H1 (cell line): ENCODE measurements around the gene IQGAP1. TPM values are rescaled to one million over a fixed set of nuclear protein-coding genes. Genes with fewer than 3 reads are reported as not detected.

Source experiments
- CTCF ChIA-PET: fragments of 300-600 bp; sonication (Branson Sonifier 250); formaldehyde crosslinking; loops from one replicate; lab custom pipeline; 2021; ENCODE audit not compliant: partially characterized antibody; lab: Charles Lee
- POLR2A ChIA-PET: fragments of 300-600 bp; sonication (Branson Sonifier 250); formaldehyde crosslinking; loops from one replicate; lab custom pipeline; 2021; ENCODE audit warnings: inconsistent platforms; ENCODE audit not compliant: partially characterized antibody; lab: Charles Lee
- DNase-seq, 2 experiments: peaks; one replicate each; pipeline versions ENCODE4 v3.0.0 to v3.0.0-alpha.2; 2010 to 2022; ENCODE audit warnings: low spot score in 2 of 2, low read depth in 1 of 2, mixed read lengths in 1 of 2
- FAIRE-seq: peaks from 2 replicates; lab custom pipeline; 2011; peaks lifted over from hg19 to GRCh38; lab: Jason Lieb, UNC
- H2AFZ ChIP-seq: 2 replicates; pipeline ENCODE4 v1.8.1; 2012; ENCODE audit warnings: low read length, inconsistent platforms
- H2AK5ac ChIP-seq: 2 replicates; pipeline ENCODE4 v1.6.1; 2013; ENCODE audit warnings: low read depth, low read length
- H2BK120ac ChIP-seq: replicated peaks from 2 replicates; pipeline ENCODE3; 2013; ENCODE audit warnings: low read depth, low read length, inconsistent platforms
- H2BK12ac ChIP-seq: 2 replicates; pipeline ENCODE4 v1.6.1; 2013; ENCODE audit warnings: low read depth, low read length
- H2BK15ac ChIP-seq: 2 replicates; pipeline ENCODE4 v1.6.1; 2013; ENCODE audit warnings: low read length
- H2BK20ac ChIP-seq: 2 replicates; pipeline ENCODE4 v1.6.1; 2013; ENCODE audit warnings: low read length
- H2BK5ac ChIP-seq: 2 replicates; pipeline ENCODE4 v1.6.1; 2013; ENCODE audit warnings: low read depth, low read length
- H3K14ac ChIP-seq: 2 replicates; pipeline ENCODE4 v1.6.1; 2013; ENCODE audit warnings: inconsistent platforms; ENCODE audit not compliant: insufficient read length
- H3K18ac ChIP-seq: 2 replicates; pipeline ENCODE4 v1.6.1; 2013; ENCODE audit warnings: low read length; ENCODE audit errors: extremely low read depth
- H3K23ac ChIP-seq: 2 replicates; pipeline ENCODE4 v1.6.1; 2013; ENCODE audit warnings: inconsistent platforms; ENCODE audit not compliant: insufficient read length
- H3K23me2 ChIP-seq: 2 replicates; pipeline ENCODE4 v1.6.1; 2013; ENCODE audit warnings: low read depth, low read length
- H3K27ac ChIP-seq: 2 replicates; pipeline ENCODE4 v1.6.1; 2011; ENCODE audit warnings: low read depth, low read length, inconsistent platforms
- H3K27me3 ChIP-seq, 4 experiments: replicated peaks in 1 of 4; 1 replicate in 1 of 4; 2 replicates in 3 of 4; pipeline versions ENCODE4 v1.6.1 to v1.8.1; 2011 to 2013; ENCODE audit warnings: low read length in 3 of 4, mild to moderate bottlenecking in 3 of 4, inconsistent platforms in 2 of 4, mixed read lengths in 2 of 4, moderate library complexity in 1 of 4; ENCODE audit not compliant: control insufficient read depth in 3 of 4, insufficient read depth in 3 of 4; ENCODE audit errors: extremely low read depth in 1 of 4
- H3K36me3 ChIP-seq, 4 experiments: 2 replicates each; pipeline versions ENCODE4 v1.6.1 to v1.8.1; 2011 to 2013; ENCODE audit warnings: mild to moderate bottlenecking in 4 of 4, low read length in 3 of 4, moderate library complexity in 2 of 4, control low read depth in 1 of 4, inconsistent platforms in 1 of 4; ENCODE audit not compliant: insufficient read depth in 4 of 4, control insufficient read depth in 2 of 4
- H3K4ac ChIP-seq: replicated peaks from 2 replicates; pipeline ENCODE3; 2013; ENCODE audit warnings: low read length, low read depth, mixed read lengths, inconsistent platforms; ENCODE audit not compliant: insufficient read length
- H3K4me1 ChIP-seq, 4 experiments: replicated peaks in 1 of 4; 1 replicate in 1 of 4; 2 replicates in 3 of 4; pipeline versions ENCODE4 v1.6.1 to v1.8.1; 2011 to 2013; ENCODE audit warnings: low read length in 3 of 4, inconsistent platforms in 2 of 4, mixed read lengths in 1 of 4; ENCODE audit not compliant: insufficient read depth in 4 of 4, control insufficient read depth in 3 of 4
- H3K4me2 ChIP-seq, 2 experiments: 2 replicates each; pipeline versions ENCODE4 v1.6.1 to v1.8.1; 2011 to 2013; ENCODE audit warnings: low read depth in 2 of 2, low read length in 2 of 2, control low read depth in 1 of 2, inconsistent platforms in 1 of 2, mild to moderate bottlenecking in 1 of 2; ENCODE audit not compliant: insufficient read depth in 1 of 2
- H3K4me3 ChIP-seq, 4 experiments: fragments of 200-600, 300-600 bp in 1 of 4; sonication (generic), shearing (Covaris generic), sonication (Bioruptor Twin) in 1 of 4; 2 replicates each; pipeline versions ENCODE4 v1.5.1 to v1.8.1; 2011 to 2016; ENCODE audit warnings: low read length in 4 of 4, low read depth in 3 of 4, control low read depth in 2 of 4, inconsistent platforms in 2 of 4, mild to moderate bottlenecking in 2 of 4, mixed read lengths in 1 of 4, moderate library complexity in 1 of 4; ENCODE audit not compliant: insufficient read depth in 2 of 4; ENCODE audit errors: extremely low read depth in 1 of 4
- H3K56ac ChIP-seq: replicated peaks from 2 replicates; pipeline ENCODE3; 2013; ENCODE audit warnings: low read depth, mild to moderate bottlenecking, mixed read lengths, low read length, inconsistent platforms; ENCODE audit not compliant: insufficient read length
- H3K79me1 ChIP-seq: 2 replicates; pipeline ENCODE4 v1.6.1; 2013; ENCODE audit warnings: low read depth, low read length, control low read depth
- H3K79me2 ChIP-seq, 2 experiments: 2 replicates each; pipeline versions ENCODE4 v1.6.1 to v1.8.1; 2012 to 2013; ENCODE audit warnings: low read length in 2 of 2, mild to moderate bottlenecking in 2 of 2, inconsistent platforms in 1 of 2; ENCODE audit not compliant: insufficient read depth in 2 of 2, control insufficient read depth in 1 of 2
- H3K9ac ChIP-seq, 4 experiments: replicated peaks in 1 of 4; 1 replicate in 1 of 4; 2 replicates in 3 of 4; pipeline versions ENCODE4 v1.6.1 to v1.8.1; 2011 to 2013; ENCODE audit warnings: low read depth in 3 of 4, low read length in 3 of 4, control low read depth in 2 of 4, mild to moderate bottlenecking in 2 of 4, moderate library complexity in 2 of 4, inconsistent platforms in 1 of 4; ENCODE audit errors: extremely low read depth in 1 of 4
- H3K9me3 ChIP-seq, 2 experiments: 2 replicates each; pipeline versions ENCODE4 v1.6.1 to v1.8.1; 2012 to 2013; ENCODE audit warnings: mild to moderate bottlenecking in 2 of 2, moderate library complexity in 2 of 2, control low read depth in 1 of 2, inconsistent platforms in 1 of 2, low read depth in 1 of 2, low read length in 1 of 2, mixed read lengths in 1 of 2; ENCODE audit not compliant: insufficient read depth in 2 of 2
- H4K20me1 ChIP-seq, 2 experiments: replicated peaks in 1 of 2; 2 replicates each; pipeline versions ENCODE3 to v1.8.1; 2011 to 2013; ENCODE audit warnings: inconsistent platforms in 2 of 2, low read length in 2 of 2, mild to moderate bottlenecking in 1 of 2; ENCODE audit not compliant: insufficient read depth in 2 of 2, control insufficient read depth in 1 of 2
- H4K5ac ChIP-seq: 2 replicates; pipeline ENCODE4 v1.6.1; 2013; ENCODE audit warnings: low read length, low read depth, mixed read lengths, inconsistent platforms; ENCODE audit not compliant: insufficient read length
- H4K8ac ChIP-seq: 2 replicates; pipeline ENCODE4 v1.8.0; 2013; ENCODE audit warnings: mild to moderate bottlenecking, moderate library complexity, low read length, inconsistent platforms; ENCODE audit not compliant: insufficient read depth; ENCODE audit errors: extremely low read depth
- H4K91ac ChIP-seq: replicated peaks from 2 replicates; pipeline ENCODE3; 2013; ENCODE audit warnings: low read length, mixed read lengths, inconsistent platforms; ENCODE audit not compliant: insufficient read length
- EZH2 ChIP-seq: fragments of 200-600 bp; sonication (generic); IDR thresholded peaks from 2 replicates; pipeline ENCODE4 v1.7.1; 2012; ENCODE audit warnings: low read depth, mild to moderate bottlenecking, moderate library complexity, low read length, inconsistent platforms; ENCODE audit not compliant: severe bottlenecking
- JUND ChIP-seq: IDR thresholded peaks from 2 replicates; pipeline ENCODE4 v1.6.1; 2011; ENCODE audit warnings: mild to moderate bottlenecking, improper control_type of control experiment, low read length
- POLR2A ChIP-seq, 2 experiments: IDR thresholded peaks; 1 replicate in 1 of 2; 2 replicates in 1 of 2; pipeline ENCODE4 v1.6.1; 2011; ENCODE audit warnings: low read depth in 2 of 2, low read length in 2 of 2, mild to moderate bottlenecking in 2 of 2; ENCODE audit errors: control extremely low read depth in 1 of 2
- SIRT6 ChIP-seq: IDR thresholded peaks from one replicate; pipeline ENCODE4 v1.7.1; 2012; ENCODE audit warnings: low read length, inconsistent platforms
- SIX5 ChIP-seq: IDR thresholded peaks from 2 replicates; pipeline ENCODE4 v1.6.1; 2011; ENCODE audit warnings: mild to moderate bottlenecking, low read depth, low read length
- TAF1 ChIP-seq: IDR thresholded peaks from 2 replicates; pipeline ENCODE4 v1.6.1; 2011; ENCODE audit warnings: mild to moderate bottlenecking, low read depth, low read length
- WGBS, 2 experiments: shearing (Covaris generic) in 1 of 2; methylation state at CpG; one replicate each; pipeline versions ENCODE4 v1.1.6 to v1.1.7; 2013 to 2015; ENCODE audit warnings: low lambda C conversion rate in 2 of 2, mixed read lengths in 2 of 2, inconsistent platforms in 1 of 2, low coverage in 1 of 2, missing lambda C conversion rate in 1 of 2; ENCODE audit not compliant: insufficient replicate concordance in 2 of 2, insufficient coverage in 1 of 2, insufficient read length in 1 of 2; ENCODE audit errors: extremely low coverage in 1 of 2, missing lambda C conversion rate in 1 of 2; 5-methylcytosine and 5-hydroxymethylcytosine counted together
- polyA plus RNA-seq, 7 experiments: library from polyadenylated mRNA; depleted of rRNA in 3 of 7; stranded (reverse) in 5 of 7; unstranded in 2 of 7; fragments of >200 nt in 5 of 7; fragments of 200-250 nt in 2 of 7; gene quantifications; 1 replicate in 5 of 7; 2 replicates in 1 of 7; 4 replicates in 1 of 7; pipeline versions ENCODE4 v1.2.1 to v1.2.3, GENCODE V29; 2011 to 2013; ENCODE audit warnings: missing spikeins in 2 of 7, mixed read lengths in 2 of 7
- total RNA-seq: library from RNA; stranded (reverse); fragmentation: NEBNext Ultra II Directional; extraction: Animal tissue kit (Norgen Biotek cat#: 25700); gene quantifications from 2 replicates; pipeline ENCODE4 v1.2.1, GENCODE V29; 2021

IQGAP1 gene
- total and polyA plus RNA-seq, 2 of the 8 experiments (the other 6 are each of a cell fraction or from before 2014, with no cell fraction given) = 56.0 to 138 TPM

DNA sequence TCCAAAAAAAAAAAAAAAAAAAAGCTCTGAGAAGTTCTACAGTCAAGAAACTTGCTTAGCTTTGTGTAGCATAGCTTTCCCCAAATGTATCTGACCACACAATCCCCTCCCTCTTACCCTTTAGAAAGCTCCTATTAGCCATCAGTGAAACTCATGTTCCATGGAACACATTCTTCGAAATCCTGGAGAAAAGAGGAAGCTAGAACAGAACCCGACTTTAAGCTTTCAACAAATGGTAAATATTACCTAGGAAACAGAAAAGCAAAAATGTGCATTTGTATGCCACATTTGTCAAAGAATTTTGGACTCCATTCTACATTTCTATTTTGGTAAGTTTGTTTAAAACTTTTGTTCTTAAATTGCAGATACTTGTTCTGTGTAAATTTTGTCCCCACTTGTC lies 124.2 kb downstream of the IQGAP1 start:
- Histone ChIP-seq H3K27me3 (no peaks in the 10 kb centered on the region), H4K8ac (no peak overlapping the region), H2BK12ac (no peak overlapping the region), H3K9ac (no peak overlapping the region), H3K27ac (no peak overlapping the region), H2AFZ (no peak overlapping the region), H3K4me1 (no peaks in the 10 kb centered on the region), H3K36me3 (no peaks in the 10 kb centered on the region), H2BK5ac (no peak overlapping the region), H2AK5ac (no peak overlapping the region), H3K79me1 (no peaks in the 10 kb centered on the region), H3K14ac (no peak overlapping the region), H3K4me2 (no peak overlapping the region), H4K91ac (no peak overlapping the region), H3K23ac (no peak overlapping the region), H3K18ac (no peak overlapping the region), H3K23me2 (no peaks in the 10 kb centered on the region), H2BK20ac (no peak overlapping the region), H2BK120ac (no peak overlapping the region), H4K5ac (no peak overlapping the region), H2BK15ac (no peak overlapping the region), H3K4ac (no peak overlapping the region), H3K56ac (no peak overlapping the region), H3K4me3 (no peak overlapping the region), H3K79me2 (no peaks in the 10 kb centered on the region), H3K9me3 (no peaks in the 10 kb centered on the region), H4K20me1 (no peaks in the 10 kb centered on the region)
- ChIA-PET POLR2A (no interaction called here), CTCF (interaction anchor here (0.7 to 3.0 kb wide), 5 partner anchors 10 to 1194 kb away, joined by 3 to 14 read pairs (median 3); no protein-coding TSS in a partner anchor)
- FAIRE-seq = no peak
- WGBS, 2 experiments = 85% methylated on average over 2 of the region's 2 CpGs; no CpG with 5 or more reads in 1 of the 2 experiments
- DNase-seq = no peak
- TF ChIP-seq SIRT6 (no peak), SIX5 (no peak), POLR2A (IDR thresholded peaks at IDR 0.05; ENCODE audit: control extremely low read depth in 1 of 2, low read depth in 2 of 2, low read length in 2 of 2) (no peak), JUND (no peak), TAF1 (no peak), EZH2 (no peak)
